GM12878 (cell line): Measurements from ENCODE around the gene ASGR1. TPM values are rescaled to one million over a fixed set of nuclear protein-coding genes. Genes with fewer than 3 reads are reported as not detected.

Source experiments
- ATAC-seq: fragments of 200-7000 bp; cut with Tn5 transposase; 3 replicates; pipeline ENCODE4 v1.9.1; 2020; ENCODE audit warnings: mild to moderate bottlenecking, moderate library complexity
- BruUV-seq: library from RNA; stranded (reverse); fragments of 400-500 nt; replicated peaks from 2 replicates; lab custom pipeline; 2021; lab: Mats Ljungman, UMichigan
- CTCF ChIA-PET: fragments of 300-600 bp; sonication (Branson Sonifier 250); formaldehyde crosslinking; extraction: SDS; loops from one replicate; lab custom pipeline; 2021; ENCODE audit warnings: inconsistent platforms; lab: Yijun Ruan, JAX
- POLR2A ChIA-PET: fragments of 350-600 bp; formaldehyde crosslinking; extraction: SDS; loops from one replicate; lab custom pipeline; 2021; ENCODE audit warnings: inconsistent platforms; lab: Charles Lee
- RAD21 ChIA-PET: fragments of 300-600 bp; sonication (Branson Sonifier 250); formaldehyde crosslinking; loops from one replicate; lab custom pipeline; 2023; ENCODE audit warnings: antibody characterized with exemption; ENCODE audit not compliant: unreplicated experiment; lab: Charles Lee
- SMC1A ChIA-PET: fragments of 300-600 bp; sonication (Branson Sonifier 250); formaldehyde crosslinking; loops from one replicate; lab custom pipeline; 2023; ENCODE audit not compliant: unreplicated experiment, uncharacterized antibody; lab: Charles Lee
- DNase-seq: peaks from one replicate; pipeline ENCODE4 v3.0.0-alpha.2; 2011; ENCODE audit warnings: low read depth, low spot score
- FAIRE-seq: peaks from 3 replicates; lab custom pipeline; 2011; peaks lifted over from hg19 to GRCh38; lab: Jason Lieb, UNC
- H2AFZ ChIP-seq: 2 replicates; pipeline ENCODE4 v1.6.0; 2011; ENCODE audit warnings: low read depth, low read length, control low read depth; ENCODE audit not compliant: control insufficient read depth
- H3K27ac ChIP-seq: 2 replicates; pipeline ENCODE4 v1.5.1; 2011; ENCODE audit warnings: control low read depth; ENCODE audit not compliant: control insufficient read depth, insufficient read depth
- H3K27me3 ChIP-seq, 2 experiments: replicated peaks in 1 of 2; 2 replicates each; pipeline versions ENCODE4 v1.6.0 to v1.6.1; 2011; ENCODE audit warnings: low read length in 1 of 2; ENCODE audit not compliant: control insufficient read depth in 2 of 2, insufficient read depth in 2 of 2
- H3K36me3 ChIP-seq, 2 experiments: 2 replicates each; pipeline ENCODE4 v1.5.1; 2011; ENCODE audit warnings: low read length in 1 of 2; ENCODE audit not compliant: control insufficient read depth in 2 of 2, insufficient read depth in 2 of 2
- H3K4me1 ChIP-seq: 2 replicates; pipeline ENCODE4 v1.6.1; 2011; ENCODE audit warnings: mild to moderate bottlenecking, low read length, moderate library complexity, mixed read lengths; ENCODE audit not compliant: control insufficient read depth, insufficient read depth
- H3K4me2 ChIP-seq: 2 replicates; pipeline ENCODE4 v1.6.0; 2011; ENCODE audit warnings: control low read depth; ENCODE audit not compliant: control insufficient read depth, insufficient read depth
- H3K4me3 ChIP-seq: fragments of 200-600 bp; sonication (generic); 2 replicates; pipeline ENCODE4 v1.5.1; 2016
- H3K79me2 ChIP-seq: 2 replicates; pipeline ENCODE4 v1.6.0; 2011; ENCODE audit warnings: low read length; ENCODE audit not compliant: control insufficient read depth, insufficient read depth
- H3K9ac ChIP-seq: 2 replicates; pipeline ENCODE4 v1.8.0; 2011; ENCODE audit warnings: low read length, control low read depth, mixed read lengths; ENCODE audit not compliant: control insufficient read depth, insufficient read depth
- H3K9me3 ChIP-seq: replicated peaks from 3 replicates; pipeline ENCODE4 v1.5.1; 2011; ENCODE audit warnings: mild to moderate bottlenecking, low read length; ENCODE audit not compliant: control insufficient read depth, insufficient read depth
- H4K20me1 ChIP-seq: 2 replicates; pipeline ENCODE4 v1.6.0; 2011; ENCODE audit not compliant: control insufficient read depth, insufficient read depth
- BACH1 ChIP-seq: fragments of 450-650 bp; IDR thresholded peaks from 2 replicates; pipeline ENCODE4 v1.6.1; 2017; ENCODE audit warnings: mild to moderate bottlenecking, borderline replicate concordance
- POU2F2 ChIP-seq: IDR thresholded peaks from 3 replicates; pipeline ENCODE4 v1.6.1; 2011; ENCODE audit warnings: low read depth, mild to moderate bottlenecking, low read length, borderline replicate concordance
- WGBS: methylation state at CpG from one replicate; pipeline ENCODE4 v1.1.6; 2016; ENCODE audit warnings: low lambda C conversion rate; ENCODE audit not compliant: insufficient replicate concordance, insufficient coverage; ENCODE audit errors: missing lambda C conversion rate; 5-methylcytosine and 5-hydroxymethylcytosine counted together
- in situ Hi-C: fragments of 300-500 bp; cut with MboI; formaldehyde crosslinking; loops from 9 replicates; pipeline ENCODE4 v1.14.3; 2018; ENCODE audit warnings: mixed read lengths
- intact Hi-C: fragments of 100-400 bp; cut with micrococcal nuclease; formaldehyde crosslinking; loops from one replicate; pipeline ENCODE4 v1.14.2; 2022; ENCODE audit not compliant: unreplicated experiment
- polyA plus RNA-seq, 11 experiments: library from polyadenylated mRNA; depleted of rRNA in 4 of 11; unstranded in 6 of 11; stranded (reverse) in 5 of 11; fragments of >200 nt; fragmentation: Nextera tagmentation in 4 of 11; fragmentation: Illumina TruSeq in 1 of 11; extraction: Ambion mirVana in 4 of 11; extraction: Trizol in 1 of 11; gene quantifications; 1 replicate in 1 of 11; 2 replicates in 10 of 11; pipeline versions ENCODE4 v1.2.1 to v1.2.3, GENCODE V29; 2011 to 2016; ENCODE audit warnings: inconsistent platforms in 2 of 11, missing spikeins in 2 of 11, low read depth in 1 of 11
- total RNA-seq, 4 experiments: library from RNA; depleted of rRNA in 3 of 4; stranded (reverse); fragments of >200 nt in 3 of 4; fragmentation: Illumina TruSeq in 1 of 4; extraction: Trizol in 1 of 4; gene quantifications; 2 replicates each; pipeline versions ENCODE4 v1.2.1 to v1.2.3, GENCODE V29; 2013 to 2021

ASGR1 gene
- total and polyA plus RNA-seq, 10 of the 15 experiments (the other 5 are each of a cell fraction or from before 2014, with no cell fraction given), result 0.06 to 0.34 (median 0.14) TPM; not detected in 6

- H3K9ac ChIP-seq, result no peak overlapping the region
- BruUV-seq, result TSS peak; percentile 47
Measured at GRCh38 chr17:7222093-7222971, 43.2 kb upstream of the ASGR1 start.

More at GRCh38 chr17:7222093-7222971, 43.2 kb upstream of the ASGR1 start:
- ATAC-seq, result no peak
- H3K27ac ChIP-seq, result no peak overlapping the region
- WGBS, result 88% methylated on average over 15 of the region's 15 CpGs
- POLR2A ChIA-PET, result interaction anchor here (0.6 to 5.9 kb wide), 4 partner anchors 11 to 120 kb away, joined by 3 to 60 read pairs (median 36); partner anchors contain the start of genes CTDNEP1, DVL2, ELP5 and GABARAP
- TF ChIP-seq POU2F2, result peak; percentile 9; the same call in 1 of the 3 replicates
- no peak for TF ChIP-seq BACH1
- TF ChIP-seq, all 136 proteins: peak for 1
- in situ Hi-C loops, result no loop called here
- H3K79me2 ChIP-seq, result peaks cover 14% of the 10 kb centered on the region
- H3K4me3 ChIP-seq, result no peak overlapping the region
- H4K20me1 ChIP-seq, result no peaks in the 10 kb centered on the region
- RAD21 ChIA-PET, result no interaction called here
- DNase-seq (no peak), FAIRE-seq (no peak)
- no peak overlapping the region for H3K4me2 ChIP-seq
- no peaks in the 10 kb centered on the region for H3K9me3 ChIP-seq
- peaks cover 12% of the 10 kb centered on the region for H3K4me1 ChIP-seq
- H2AFZ ChIP-seq, result no peak overlapping the region
- SMC1A ChIA-PET, result interaction anchor here (2.0 to 4.8 kb wide), 2 partner anchors 19 to 74 kb away, joined by 19 to 34 read pairs; partner anchors contain the start of gene GABARAP
- intact Hi-C loops, result no loop called here
- CTCF ChIA-PET, result interaction anchor here (2.8 to 5.1 kb wide), 4 partner anchors 10 to 75 kb away, joined by 9 to 70 read pairs (median 55); partner anchors contain the start of genes DVL2, GABARAP and PHF23
- no peaks in the 10 kb centered on the region for H3K27me3 ChIP-seq
- H3K36me3 ChIP-seq, result peaks cover 15 to 22% of the 10 kb centered on the region in 2 experiments
